Heart left ventricle (tissue), 13 donors: ENCODE data around the gene RPS6KA2.
"Not testable (repeated sequence)": the region's sequence is repeated elsewhere in the genome, so short reads cannot be mapped to it uniquely, and the experiment has no call there.

Experiments used
- POLR2A ChIP-seq, 2 donors: fragments of 450-650 bp; IDR thresholded peaks; one replicate each; pipeline ENCODE4 v1.6.1; 2017; ENCODE audit warnings: antibody characterized with exemption in 2 of 2, mild to moderate bottlenecking in 2 of 2, moderate library complexity in 2 of 2
- TF ChIP-seq, protein P1 (sequence below), 12 donors: fragments of 200-600 bp; sonication (generic) in 4 of 12; IDR thresholded peaks; one replicate each; pipeline versions ENCODE4 v1.5.0 to v1.8.0; 2018 to 2022; ENCODE audit warnings: antibody characterized with exemption in 12 of 12, mild to moderate bottlenecking in 5 of 12
- donor health status: ischemic (EF 13 %, LVEDD 7.1; RV severe dilation, severe dysfunction).
- donor health status: DM: no; HTN: yes; CAD: no.
- donor health status: DM: no; HTN: no; CAD: no.
- donor health status: ischemic (EF 25% LVEDD 6.9; RV normal size, moderate dysfunction).
- donor health status: ischemic (EF 25% LVEDD 5.7; RV mildly dilated, moderate dysfunction).
- donor health status: ischemic (EF 35%, LVEDD 5.7; RV mildly dilated, moderate dysfunction).
- donor health status: nonischemic (EF 11% LVEDD 7.7; RV severe dilation, severe dysfunction).
- donor health status: DM: yes; HTN: yes; CAD: no.
- donor health status: PGD.
- donor health status: ischemic (EF 29% LVEDD 5.4; RV normal size, mild dysfunction).
- donor health status: nonischemic (EF 23%, LVEDD 6.1; RV moderate dilation, normal function).

DNA sequence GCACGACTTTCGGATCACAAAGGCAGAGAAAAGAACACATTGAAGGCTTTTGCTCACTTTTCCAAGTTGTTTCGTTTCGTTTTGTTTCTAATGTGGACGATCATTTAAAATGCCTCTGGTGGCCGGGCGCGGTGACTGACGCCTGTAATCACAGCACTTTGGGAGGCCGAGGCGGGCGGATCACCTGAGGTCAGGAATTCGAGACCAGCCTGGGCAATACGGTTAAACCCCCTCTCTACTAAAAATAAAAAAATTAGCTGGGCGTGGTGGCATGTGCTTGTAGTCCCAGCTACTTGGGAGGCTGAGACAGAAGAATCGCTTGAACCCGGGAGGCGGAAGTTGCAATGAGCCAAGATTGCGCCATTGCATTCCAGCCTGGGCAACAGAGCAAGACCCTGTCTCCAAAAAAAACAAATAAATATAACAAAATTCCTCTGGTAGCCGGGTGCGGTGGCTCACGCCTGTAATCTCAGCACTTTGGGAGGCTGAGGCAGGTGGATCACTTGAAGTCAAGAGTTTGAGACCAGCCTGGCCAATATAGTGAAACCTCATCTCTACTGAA is 243.2 kb downstream of the RPS6KA2 start:
- TF ChIP-seq POLR2A (IDR thresholded peaks at IDR 0.05): not testable (repeated sequence)
- TF ChIP-seq, protein P1, sequence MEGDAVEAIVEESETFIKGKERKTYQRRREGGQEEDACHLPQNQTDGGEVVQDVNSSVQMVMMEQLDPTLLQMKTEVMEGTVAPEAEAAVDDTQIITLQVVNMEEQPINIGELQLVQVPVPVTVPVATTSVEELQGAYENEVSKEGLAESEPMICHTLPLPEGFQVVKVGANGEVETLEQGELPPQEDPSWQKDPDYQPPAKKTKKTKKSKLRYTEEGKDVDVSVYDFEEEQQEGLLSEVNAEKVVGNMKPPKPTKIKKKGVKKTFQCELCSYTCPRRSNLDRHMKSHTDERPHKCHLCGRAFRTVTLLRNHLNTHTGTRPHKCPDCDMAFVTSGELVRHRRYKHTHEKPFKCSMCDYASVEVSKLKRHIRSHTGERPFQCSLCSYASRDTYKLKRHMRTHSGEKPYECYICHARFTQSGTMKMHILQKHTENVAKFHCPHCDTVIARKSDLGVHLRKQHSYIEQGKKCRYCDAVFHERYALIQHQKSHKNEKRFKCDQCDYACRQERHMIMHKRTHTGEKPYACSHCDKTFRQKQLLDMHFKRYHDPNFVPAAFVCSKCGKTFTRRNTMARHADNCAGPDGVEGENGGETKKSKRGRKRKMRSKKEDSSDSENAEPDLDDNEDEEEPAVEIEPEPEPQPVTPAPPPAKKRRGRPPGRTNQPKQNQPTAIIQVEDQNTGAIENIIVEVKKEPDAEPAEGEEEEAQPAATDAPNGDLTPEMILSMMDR (IDR thresholded peaks at IDR 0.05): peak in 7 of 12 donors; percentile 4 to 37 (median 24)
